H1 (cell line): Measurements from ENCODE around the gene CRTC3. TPM values are rescaled to one million over a fixed set of nuclear protein-coding genes. Genes with fewer than 3 reads are reported as not detected.

ENCODE experiments used
- CTCF ChIA-PET: fragments of 300-600 bp; sonication (Branson Sonifier 250); formaldehyde crosslinking; loops from one replicate; lab custom pipeline; 2021; ENCODE audit not compliant: partially characterized antibody; lab: Charles Lee
- POLR2A ChIA-PET: fragments of 300-600 bp; sonication (Branson Sonifier 250); formaldehyde crosslinking; loops from one replicate; lab custom pipeline; 2021; ENCODE audit warnings: inconsistent platforms; ENCODE audit not compliant: partially characterized antibody; lab: Charles Lee
- DNase-seq, 2 experiments: peaks; one replicate each; pipeline versions ENCODE4 v3.0.0 to v3.0.0-alpha.2; 2010 to 2022; ENCODE audit warnings: low spot score in 2 of 2, low read depth in 1 of 2, mixed read lengths in 1 of 2
- FAIRE-seq: peaks from 2 replicates; lab custom pipeline; 2011; peaks lifted over from hg19 to GRCh38; lab: Jason Lieb, UNC
- H2AFZ ChIP-seq: 2 replicates; pipeline ENCODE4 v1.8.1; 2012; ENCODE audit warnings: low read length, inconsistent platforms
- H2AK5ac ChIP-seq: 2 replicates; pipeline ENCODE4 v1.6.1; 2013; ENCODE audit warnings: low read depth, low read length
- H2BK120ac ChIP-seq: replicated peaks from 2 replicates; pipeline ENCODE3; 2013; ENCODE audit warnings: low read depth, low read length, inconsistent platforms
- H2BK12ac ChIP-seq: 2 replicates; pipeline ENCODE4 v1.6.1; 2013; ENCODE audit warnings: low read depth, low read length
- H2BK15ac ChIP-seq: 2 replicates; pipeline ENCODE4 v1.6.1; 2013; ENCODE audit warnings: low read length
- H2BK20ac ChIP-seq: 2 replicates; pipeline ENCODE4 v1.6.1; 2013; ENCODE audit warnings: low read length
- H2BK5ac ChIP-seq: 2 replicates; pipeline ENCODE4 v1.6.1; 2013; ENCODE audit warnings: low read depth, low read length
- H3K14ac ChIP-seq: 2 replicates; pipeline ENCODE4 v1.6.1; 2013; ENCODE audit warnings: inconsistent platforms; ENCODE audit not compliant: insufficient read length
- H3K18ac ChIP-seq: 2 replicates; pipeline ENCODE4 v1.6.1; 2013; ENCODE audit warnings: low read length; ENCODE audit errors: extremely low read depth
- H3K23ac ChIP-seq: 2 replicates; pipeline ENCODE4 v1.6.1; 2013; ENCODE audit warnings: inconsistent platforms; ENCODE audit not compliant: insufficient read length
- H3K23me2 ChIP-seq: 2 replicates; pipeline ENCODE4 v1.6.1; 2013; ENCODE audit warnings: low read depth, low read length
- H3K27ac ChIP-seq: 2 replicates; pipeline ENCODE4 v1.6.1; 2011; ENCODE audit warnings: low read depth, low read length, inconsistent platforms
- H3K27me3 ChIP-seq, 4 experiments: replicated peaks in 1 of 4; 1 replicate in 1 of 4; 2 replicates in 3 of 4; pipeline versions ENCODE4 v1.6.1 to v1.8.1; 2011 to 2013; ENCODE audit warnings: low read length in 3 of 4, mild to moderate bottlenecking in 3 of 4, inconsistent platforms in 2 of 4, mixed read lengths in 2 of 4, moderate library complexity in 1 of 4; ENCODE audit not compliant: control insufficient read depth in 3 of 4, insufficient read depth in 3 of 4; ENCODE audit errors: extremely low read depth in 1 of 4
- H3K36me3 ChIP-seq, 4 experiments: 2 replicates each; pipeline versions ENCODE4 v1.6.1 to v1.8.1; 2011 to 2013; ENCODE audit warnings: mild to moderate bottlenecking in 4 of 4, low read length in 3 of 4, moderate library complexity in 2 of 4, control low read depth in 1 of 4, inconsistent platforms in 1 of 4; ENCODE audit not compliant: insufficient read depth in 4 of 4, control insufficient read depth in 2 of 4
- H3K4ac ChIP-seq: replicated peaks from 2 replicates; pipeline ENCODE3; 2013; ENCODE audit warnings: low read length, low read depth, mixed read lengths, inconsistent platforms; ENCODE audit not compliant: insufficient read length
- H3K4me1 ChIP-seq, 4 experiments: replicated peaks in 1 of 4; 1 replicate in 1 of 4; 2 replicates in 3 of 4; pipeline versions ENCODE4 v1.6.1 to v1.8.1; 2011 to 2013; ENCODE audit warnings: low read length in 3 of 4, inconsistent platforms in 2 of 4, mixed read lengths in 1 of 4; ENCODE audit not compliant: insufficient read depth in 4 of 4, control insufficient read depth in 3 of 4
- H3K4me2 ChIP-seq, 2 experiments: 2 replicates each; pipeline versions ENCODE4 v1.6.1 to v1.8.1; 2011 to 2013; ENCODE audit warnings: low read depth in 2 of 2, low read length in 2 of 2, control low read depth in 1 of 2, inconsistent platforms in 1 of 2, mild to moderate bottlenecking in 1 of 2; ENCODE audit not compliant: insufficient read depth in 1 of 2
- H3K4me3 ChIP-seq, 4 experiments: fragments of 200-600, 300-600 bp in 1 of 4; sonication (generic), shearing (Covaris generic), sonication (Bioruptor Twin) in 1 of 4; 2 replicates each; pipeline versions ENCODE4 v1.5.1 to v1.8.1; 2011 to 2016; ENCODE audit warnings: low read length in 4 of 4, low read depth in 3 of 4, control low read depth in 2 of 4, inconsistent platforms in 2 of 4, mild to moderate bottlenecking in 2 of 4, mixed read lengths in 1 of 4, moderate library complexity in 1 of 4; ENCODE audit not compliant: insufficient read depth in 2 of 4; ENCODE audit errors: extremely low read depth in 1 of 4
- H3K56ac ChIP-seq: replicated peaks from 2 replicates; pipeline ENCODE3; 2013; ENCODE audit warnings: low read depth, mild to moderate bottlenecking, mixed read lengths, low read length, inconsistent platforms; ENCODE audit not compliant: insufficient read length
- H3K79me1 ChIP-seq: 2 replicates; pipeline ENCODE4 v1.6.1; 2013; ENCODE audit warnings: low read depth, low read length, control low read depth
- H3K79me2 ChIP-seq, 2 experiments: 2 replicates each; pipeline versions ENCODE4 v1.6.1 to v1.8.1; 2012 to 2013; ENCODE audit warnings: low read length in 2 of 2, mild to moderate bottlenecking in 2 of 2, inconsistent platforms in 1 of 2; ENCODE audit not compliant: insufficient read depth in 2 of 2, control insufficient read depth in 1 of 2
- H3K9ac ChIP-seq, 4 experiments: replicated peaks in 1 of 4; 1 replicate in 1 of 4; 2 replicates in 3 of 4; pipeline versions ENCODE4 v1.6.1 to v1.8.1; 2011 to 2013; ENCODE audit warnings: low read depth in 3 of 4, low read length in 3 of 4, control low read depth in 2 of 4, mild to moderate bottlenecking in 2 of 4, moderate library complexity in 2 of 4, inconsistent platforms in 1 of 4; ENCODE audit errors: extremely low read depth in 1 of 4
- H3K9me3 ChIP-seq, 2 experiments: 2 replicates each; pipeline versions ENCODE4 v1.6.1 to v1.8.1; 2012 to 2013; ENCODE audit warnings: mild to moderate bottlenecking in 2 of 2, moderate library complexity in 2 of 2, control low read depth in 1 of 2, inconsistent platforms in 1 of 2, low read depth in 1 of 2, low read length in 1 of 2, mixed read lengths in 1 of 2; ENCODE audit not compliant: insufficient read depth in 2 of 2
- H4K20me1 ChIP-seq, 2 experiments: replicated peaks in 1 of 2; 2 replicates each; pipeline versions ENCODE3 to v1.8.1; 2011 to 2013; ENCODE audit warnings: inconsistent platforms in 2 of 2, low read length in 2 of 2, mild to moderate bottlenecking in 1 of 2; ENCODE audit not compliant: insufficient read depth in 2 of 2, control insufficient read depth in 1 of 2
- H4K5ac ChIP-seq: 2 replicates; pipeline ENCODE4 v1.6.1; 2013; ENCODE audit warnings: low read length, low read depth, mixed read lengths, inconsistent platforms; ENCODE audit not compliant: insufficient read length
- H4K8ac ChIP-seq: 2 replicates; pipeline ENCODE4 v1.8.0; 2013; ENCODE audit warnings: mild to moderate bottlenecking, moderate library complexity, low read length, inconsistent platforms; ENCODE audit not compliant: insufficient read depth; ENCODE audit errors: extremely low read depth
- H4K91ac ChIP-seq: replicated peaks from 2 replicates; pipeline ENCODE3; 2013; ENCODE audit warnings: low read length, mixed read lengths, inconsistent platforms; ENCODE audit not compliant: insufficient read length
- SAP30 ChIP-seq: fragments of 300-600 bp; sonication (generic); IDR thresholded peaks from 2 replicates; pipeline ENCODE4 v1.7.1; 2012; ENCODE audit warnings: low read length, moderate library complexity, mild to moderate bottlenecking, inconsistent platforms; ENCODE audit not compliant: insufficient read depth, insufficient replicate concordance
- SP2 ChIP-seq: IDR thresholded peaks from 2 replicates; pipeline ENCODE4 v1.6.1; 2012; ENCODE audit warnings: mild to moderate bottlenecking, low read length, inconsistent platforms
- WGBS, 2 experiments: shearing (Covaris generic) in 1 of 2; methylation state at CpG; one replicate each; pipeline versions ENCODE4 v1.1.6 to v1.1.7; 2013 to 2015; ENCODE audit warnings: low lambda C conversion rate in 2 of 2, mixed read lengths in 2 of 2, inconsistent platforms in 1 of 2, low coverage in 1 of 2, missing lambda C conversion rate in 1 of 2; ENCODE audit not compliant: insufficient replicate concordance in 2 of 2, insufficient coverage in 1 of 2, insufficient read length in 1 of 2; ENCODE audit errors: extremely low coverage in 1 of 2, missing lambda C conversion rate in 1 of 2; 5-methylcytosine and 5-hydroxymethylcytosine counted together
- polyA plus RNA-seq, 7 experiments: library from polyadenylated mRNA; depleted of rRNA in 3 of 7; stranded (reverse) in 5 of 7; unstranded in 2 of 7; fragments of >200 nt in 5 of 7; fragments of 200-250 nt in 2 of 7; gene quantifications; 1 replicate in 5 of 7; 2 replicates in 1 of 7; 4 replicates in 1 of 7; pipeline versions ENCODE4 v1.2.1 to v1.2.3, GENCODE V29; 2011 to 2013; ENCODE audit warnings: missing spikeins in 2 of 7, mixed read lengths in 2 of 7
- total RNA-seq: library from RNA; stranded (reverse); fragmentation: NEBNext Ultra II Directional; extraction: Animal tissue kit (Norgen Biotek cat#: 25700); gene quantifications from 2 replicates; pipeline ENCODE4 v1.2.1, GENCODE V29; 2021

CRTC3 gene
- total and polyA plus RNA-seq, 2 of the 8 experiments (the other 6 are each of a cell fraction or from before 2014, with no cell fraction given): 5.0 to 5.3 TPM

GRCh38 chr15:90580946-90581345, 51.2 kb downstream of the CRTC3 start:
- no peaks in the 10 kb centered on the region for H3K79me2 ChIP-seq
- no peaks in the 10 kb centered on the region for H3K36me3 ChIP-seq
- H3K27me3 ChIP-seq: peaks cover 0 to 3% (median 2%) of the 10 kb centered on the region in 4 experiments; a peak in 3 of 7 replicates
- no peak for DNase-seq
- H2BK5ac ChIP-seq: no peak overlapping the region
- peak overlapping the region; percentile 67; the same call in 1 of the 2 replicates for H2BK15ac ChIP-seq
- H3K4me3 ChIP-seq: no peak overlapping the region
- H4K20me1 ChIP-seq: no peaks in the 10 kb centered on the region
- H2BK20ac ChIP-seq: no peak overlapping the region; the same call in 1 of the 2 replicates
- H3K4me1 ChIP-seq: peaks cover 13 to 27% (median 17%) of the 10 kb centered on the region in 4 experiments
- no peak overlapping the region for H2AFZ ChIP-seq
- no peak overlapping the region for H3K4me2 ChIP-seq
- no peak overlapping the region for H3K23ac ChIP-seq
- no peaks in the 10 kb centered on the region for H3K79me1 ChIP-seq
- peak overlapping the region; percentile 31 for H2BK120ac ChIP-seq
- no peak for TF ChIP-seq SP2
- no peak for TF ChIP-seq SAP30
- TF ChIP-seq, all 59 proteins: peak for 0
- H3K18ac ChIP-seq: no peak overlapping the region
- H3K9ac ChIP-seq: no peak overlapping the region
- H3K14ac ChIP-seq: no peak overlapping the region
- H4K8ac ChIP-seq: no peak overlapping the region
- no peak overlapping the region for H3K27ac ChIP-seq
- H3K23me2 ChIP-seq: no peaks in the 10 kb centered on the region
- CTCF ChIA-PET: interaction anchor here (0.9 to 3.5 kb wide), 3 partner anchors 18 to 70 kb away, joined by 3 to 10 read pairs (median 4); no protein-coding TSS in a partner anchor
- no peaks in the 10 kb centered on the region for H3K9me3 ChIP-seq
- no peak overlapping the region for H4K91ac ChIP-seq
- H2AK5ac ChIP-seq: peak overlapping the region; percentile 79; the same call in 1 of the 2 replicates
- no peak overlapping the region for H3K56ac ChIP-seq
- no peak overlapping the region for H3K4ac ChIP-seq
- 93% methylated on average over 3 of the region's 3 CpGs; no CpG with 5 or more reads in 1 of the 2 experiments for WGBS, 2 experiments
- FAIRE-seq: no peak
- no peak overlapping the region for H2BK12ac ChIP-seq
- POLR2A ChIA-PET: no interaction called here
- no peak overlapping the region for H4K5ac ChIP-seq
